SU-DHL-6 (cell line): Measurements from ENCODE around the gene OTOGL.

Experiments used
- EZH2phosphoT487 ChIP-seq: fragments of 200-600 bp; sonication (generic), shearing (Covaris generic); conservative IDR thresholded peaks from 2 replicates; pipeline ENCODE4 v1.6.1; 2018; ENCODE audit warnings: mild to moderate bottlenecking, antibody characterized with exemption, low read length, moderate library complexity, mixed read lengths
- TF ChIP-seq, protein P1 (sequence below): fragments of 200-600 bp; sonication (generic); IDR thresholded peaks from one replicate; pipeline ENCODE4 v1.5.1; 2017; ENCODE audit warnings: antibody characterized with exemption, mild to moderate bottlenecking, low read length, moderate library complexity; ENCODE audit not compliant: insufficient read depth, poor library complexity, severe bottlenecking

DNA sequence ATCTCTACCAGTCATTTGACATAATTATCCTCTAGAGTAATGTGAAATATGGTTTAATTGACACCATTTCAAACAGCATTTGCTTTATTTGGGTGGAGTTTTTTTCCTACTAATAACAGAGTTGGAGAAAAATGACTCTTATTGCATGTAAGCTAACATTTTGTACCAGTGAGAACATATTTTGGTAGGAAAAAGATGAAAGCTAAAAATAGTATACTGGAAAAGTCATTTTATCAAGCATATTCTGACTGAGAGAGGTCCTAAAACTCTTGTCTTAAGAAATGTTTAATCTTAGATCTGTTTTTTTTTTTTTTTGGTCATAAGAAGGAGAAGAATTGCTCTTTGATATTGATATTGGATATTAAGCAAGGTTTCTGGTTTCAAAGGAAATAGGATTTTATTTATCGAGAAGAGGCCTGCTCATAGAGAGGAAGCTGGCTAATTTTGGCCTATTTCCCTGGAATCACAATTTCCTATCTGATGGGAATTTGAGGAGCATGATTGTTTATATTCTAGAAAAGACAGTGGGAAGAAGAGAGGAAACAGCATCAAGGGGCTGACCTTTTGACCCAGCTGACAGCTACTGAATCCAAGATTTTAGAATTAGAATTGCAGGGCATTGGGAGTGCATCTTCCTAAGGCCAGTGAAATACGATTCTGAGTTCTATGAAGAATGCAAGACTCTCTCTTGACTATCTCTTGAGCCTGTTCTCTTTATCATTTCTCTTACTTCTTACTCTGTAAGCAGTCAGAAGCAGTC lies 19.4 kb downstream of the OTOGL start:
- TF ChIP-seq, protein P1, sequence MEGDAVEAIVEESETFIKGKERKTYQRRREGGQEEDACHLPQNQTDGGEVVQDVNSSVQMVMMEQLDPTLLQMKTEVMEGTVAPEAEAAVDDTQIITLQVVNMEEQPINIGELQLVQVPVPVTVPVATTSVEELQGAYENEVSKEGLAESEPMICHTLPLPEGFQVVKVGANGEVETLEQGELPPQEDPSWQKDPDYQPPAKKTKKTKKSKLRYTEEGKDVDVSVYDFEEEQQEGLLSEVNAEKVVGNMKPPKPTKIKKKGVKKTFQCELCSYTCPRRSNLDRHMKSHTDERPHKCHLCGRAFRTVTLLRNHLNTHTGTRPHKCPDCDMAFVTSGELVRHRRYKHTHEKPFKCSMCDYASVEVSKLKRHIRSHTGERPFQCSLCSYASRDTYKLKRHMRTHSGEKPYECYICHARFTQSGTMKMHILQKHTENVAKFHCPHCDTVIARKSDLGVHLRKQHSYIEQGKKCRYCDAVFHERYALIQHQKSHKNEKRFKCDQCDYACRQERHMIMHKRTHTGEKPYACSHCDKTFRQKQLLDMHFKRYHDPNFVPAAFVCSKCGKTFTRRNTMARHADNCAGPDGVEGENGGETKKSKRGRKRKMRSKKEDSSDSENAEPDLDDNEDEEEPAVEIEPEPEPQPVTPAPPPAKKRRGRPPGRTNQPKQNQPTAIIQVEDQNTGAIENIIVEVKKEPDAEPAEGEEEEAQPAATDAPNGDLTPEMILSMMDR: no peak
- no peak for TF ChIP-seq EZH2phosphoT487
